SK-MEL-5 (cell line): ENCODE results near the gene PDCD4. TPM values are rescaled to one million over a fixed set of nuclear protein-coding genes. Genes with fewer than 3 reads are reported as not detected.

Experiments
- DNase-seq: peaks from one replicate; pipeline ENCODE4 v3.0.0-alpha.2; 2016; ENCODE audit warnings: low read depth, low spot score
- in situ Hi-C: cut with HindIII; loops from 2 replicates; pipeline ENCODE4 v1.10.0; 2016; ENCODE audit warnings: low sequenced_read_pairs, high pct_unique_total_duplicates, low pct_unique_long_range_greater_than_20kb
- total RNA-seq: library from RNA; depleted of rRNA; stranded (reverse); fragments of >200 nt; shearing (Covaris generic); gene quantifications from 2 replicates; pipeline ENCODE4 v1.2.3, GENCODE V29; 2014; rRNA removed

Gene PDCD4
- total RNA-seq, 1 experiment from 2014 or later = 29.3 TPM

DNA sequence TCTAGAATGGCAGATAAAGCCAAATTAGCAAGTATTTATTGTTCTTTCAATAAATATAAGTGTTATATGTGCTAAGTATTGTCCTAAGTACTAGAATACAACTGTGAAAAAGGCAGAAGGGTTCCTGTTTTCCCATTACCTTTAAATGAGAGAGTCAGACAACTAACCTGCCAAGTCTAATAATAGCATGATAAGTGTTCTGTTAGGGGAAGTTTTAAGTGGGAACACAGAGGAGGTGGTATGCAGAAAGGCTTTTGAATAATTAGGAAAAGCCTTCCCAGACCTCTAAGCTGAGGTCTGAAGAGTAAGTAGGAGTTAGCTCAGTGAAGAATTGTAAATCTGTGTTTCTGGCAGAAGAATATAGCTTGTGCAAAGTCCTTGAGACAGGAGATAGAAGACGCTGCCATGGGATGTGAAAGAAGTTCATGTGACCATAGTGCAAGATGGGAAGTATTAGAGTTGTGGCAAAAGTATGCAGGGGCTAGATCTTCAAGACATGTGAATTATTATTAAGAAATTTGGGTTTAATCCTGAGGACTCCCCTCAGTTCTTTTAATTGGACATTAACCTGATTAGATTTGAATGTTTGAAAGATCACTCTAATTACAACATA, 60.1 kb downstream of the PDCD4 start:
- no peak for DNase-seq
- in situ Hi-C loops = no loop called here

DNA sequence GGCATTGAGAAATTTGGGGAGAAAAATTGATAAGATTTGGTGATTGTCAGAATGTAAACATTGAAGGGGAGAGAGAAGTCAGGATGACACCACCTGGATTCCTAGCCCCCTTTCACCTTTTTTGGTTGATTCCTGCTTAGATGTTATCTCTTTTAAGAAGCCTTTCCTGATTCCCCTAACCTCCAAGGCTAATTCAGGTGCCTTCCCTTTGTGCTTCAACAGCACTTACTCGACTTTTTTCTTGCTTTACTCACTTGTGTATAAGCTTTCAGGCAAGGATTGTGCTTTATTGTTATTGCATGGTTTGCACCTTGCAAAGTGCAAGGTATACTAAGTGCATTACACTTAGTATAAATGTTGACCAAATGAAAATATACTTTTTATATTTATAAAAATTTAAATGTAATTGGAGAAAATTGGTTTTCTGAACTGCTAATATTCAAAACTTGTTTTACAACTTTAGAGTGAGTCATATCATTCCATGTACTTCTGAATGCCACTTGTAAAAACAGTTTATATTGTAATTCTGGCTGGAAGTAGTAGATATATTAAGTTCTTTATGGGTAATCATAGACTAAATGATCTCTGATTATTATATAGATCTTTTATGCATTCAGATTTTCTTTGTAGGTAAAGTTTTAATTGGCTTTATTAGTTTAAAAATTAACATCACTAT, 60.9 kb downstream of the PDCD4 start:
- in situ Hi-C loops = no loop called here

DNA sequence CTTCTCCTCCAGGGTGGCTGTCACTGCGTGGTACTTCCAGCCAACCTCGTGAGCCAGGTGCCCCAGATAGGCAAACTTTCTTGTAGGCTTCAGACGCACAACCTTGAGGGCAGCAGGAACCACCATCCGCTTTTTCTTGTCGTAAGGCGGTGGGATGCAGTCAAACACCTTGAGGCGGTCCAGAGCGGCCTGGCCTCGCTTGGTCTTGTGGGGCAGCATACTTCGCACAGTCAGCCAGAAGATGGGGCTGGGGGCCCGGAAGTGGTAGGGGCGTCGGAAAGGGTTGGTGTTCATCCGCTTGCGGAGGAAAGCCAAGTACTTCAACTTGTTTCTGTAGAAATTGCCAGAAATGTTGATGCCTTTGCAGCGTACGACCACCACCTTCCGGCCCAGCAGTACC, 65.0 kb downstream of the PDCD4 start:
- no peak for DNase-seq
- in situ Hi-C loops = no loop called here

More for the DNA sequence above, 60.9 kb downstream of the PDCD4 start:
- DNase-seq = no peak

DNA sequence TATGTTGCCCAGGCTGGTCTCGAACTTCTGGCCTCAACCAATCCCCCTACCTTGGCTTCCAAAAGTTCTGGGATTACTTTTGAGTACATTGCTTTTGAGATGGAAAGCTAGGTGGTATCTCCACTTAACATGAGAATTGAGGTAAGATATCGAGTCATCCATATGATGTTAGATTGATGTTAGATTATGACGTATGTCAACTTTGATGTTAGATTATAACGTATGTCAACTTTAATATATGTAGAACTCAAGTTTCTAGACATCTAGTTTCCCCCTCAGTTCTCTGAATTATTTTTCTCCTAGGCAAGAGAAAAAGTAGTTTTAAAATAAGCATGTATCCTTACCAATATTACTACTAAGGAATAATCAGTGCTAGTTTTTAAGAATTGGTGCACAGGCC, 67.7 kb downstream of the PDCD4 start:
- no peak for DNase-seq
- in situ Hi-C loops = no loop called here

DNA sequence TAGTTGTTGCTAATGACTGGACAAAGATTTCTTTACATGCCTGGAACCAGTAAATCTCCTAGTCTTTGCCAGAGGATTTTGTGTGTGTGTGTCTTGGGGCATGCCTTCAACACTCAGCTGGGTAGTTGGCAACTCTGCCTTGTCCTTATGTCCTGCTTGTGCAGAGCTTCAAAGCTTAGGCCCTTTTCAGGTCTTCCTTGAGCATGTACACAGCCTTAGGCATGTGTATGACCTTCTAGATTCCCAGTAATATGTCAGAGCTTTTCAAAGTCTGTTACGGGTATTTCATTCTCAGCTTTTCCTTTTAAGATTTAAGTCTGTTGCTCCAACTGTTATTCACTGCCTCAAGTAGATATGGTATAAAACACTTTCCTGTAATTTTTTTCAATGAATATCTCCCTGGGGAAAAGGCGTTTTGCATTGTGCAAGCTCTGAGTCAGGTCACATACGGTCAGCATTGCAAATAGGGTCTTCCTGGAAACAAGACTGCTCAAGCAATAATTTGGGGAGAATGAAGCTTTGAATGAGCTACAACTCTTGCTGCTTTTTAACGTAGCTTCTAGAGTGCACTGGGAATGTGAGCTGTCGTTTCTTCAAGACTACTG, 73.2 kb downstream of the PDCD4 start:
- DNase-seq = no peak
- in situ Hi-C loops = no loop called here

DNA sequence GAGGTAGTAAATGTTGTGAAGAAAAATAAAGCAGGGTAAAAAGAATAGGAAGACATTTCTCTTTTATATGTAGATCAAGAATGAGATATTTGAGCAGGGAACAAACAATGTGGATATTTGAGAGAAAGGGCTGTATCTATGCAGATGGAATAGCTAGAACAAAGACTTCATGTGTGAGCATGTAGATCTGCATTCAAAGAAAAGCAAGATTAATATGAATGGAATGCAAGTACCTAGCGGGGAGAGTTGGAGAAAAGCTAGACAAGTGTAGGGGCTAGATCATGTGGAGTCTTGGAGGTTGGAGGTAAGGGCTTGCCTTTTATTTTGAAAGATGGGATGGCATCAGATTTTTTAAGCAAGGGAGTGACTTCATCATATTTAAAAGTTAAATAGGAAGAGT, 74.8 kb downstream of the PDCD4 start:
- DNase-seq = no peak
- in situ Hi-C loops = no loop called here

DNA sequence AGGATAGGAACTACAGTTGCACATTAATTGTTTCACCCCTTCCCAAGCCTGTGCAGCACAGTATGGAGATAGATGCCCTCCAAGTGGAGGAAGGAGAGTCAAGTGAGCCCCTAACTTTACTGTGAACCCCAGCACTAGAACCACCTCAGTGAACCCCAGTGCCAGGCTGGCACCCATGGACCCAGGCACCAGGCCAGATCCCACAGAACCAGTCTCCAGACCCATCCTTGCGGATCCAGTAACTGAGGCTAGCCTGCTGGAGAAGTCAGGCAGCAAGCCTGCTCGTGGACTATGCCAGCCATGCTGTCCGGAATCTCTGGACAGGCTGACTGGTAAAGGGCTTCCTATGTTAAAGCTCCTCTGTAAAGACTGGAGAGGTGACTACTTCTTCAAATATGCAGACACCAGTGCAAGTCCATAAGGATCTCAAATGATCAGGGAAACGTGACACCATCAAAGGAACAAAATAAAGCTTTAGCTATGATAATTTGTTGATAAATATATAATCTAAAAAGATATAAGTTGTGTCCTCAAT, 75.4 kb downstream of the PDCD4 start:
- in situ Hi-C loops = no loop called here
- no peak for DNase-seq

Other genes with a start within 250 kb of the PDCD4 start
- 1.0 and 1.2 TPM in 2 replicates for gene RBM20, start 227.6 kb upstream of the PDCD4 start, total RNA-seq
- gene BBIP1, start 47.3 kb downstream of the PDCD4 start, total RNA-seq = 23.5 and 34.9 TPM in 2 replicates
- gene SHOC2, start 47.7 kb downstream of the PDCD4 start, total RNA-seq = 17.5 and 20.3 TPM in 2 replicates
- gene ADRA2A, start 205.1 kb downstream of the PDCD4 start, total RNA-seq = 0.24 and 0.53 TPM in 2 replicates